PC-9 (cell line): Measurements from ENCODE around the gene WNT9B. TPM values are rescaled to one million over a fixed set of nuclear protein-coding genes. Genes with fewer than 3 reads are reported as not detected.

Source experiments
- BruUV-seq: library from RNA; stranded (reverse); fragments of 400-500 nt; replicated peaks from 2 replicates; lab custom pipeline; 2021; lab: Mats Ljungman, UMichigan
- CTCF ChIA-PET: fragments of 300-600 bp; sonication (Branson Sonifier 250); formaldehyde crosslinking; loops from one replicate; lab custom pipeline; 2022; ENCODE audit warnings: antibody characterized with exemption; lab: Charles Lee
- POLR2A ChIA-PET: fragments of 300-600 bp; sonication (Branson Sonifier 250); formaldehyde crosslinking; loops from one replicate; lab custom pipeline; 2022; ENCODE audit warnings: antibody characterized with exemption; ENCODE audit not compliant: unreplicated experiment; lab: Charles Lee
- DNase-seq, 2 experiments: peaks; one replicate each; pipeline versions ENCODE4 v3.0.0 to v3.0.0-alpha.2; 2015 to 2022; ENCODE audit warnings: mixed read lengths in 1 of 2
- H2AFZ ChIP-seq: fragments of 200-600 bp; sonication (generic); 2 replicates; pipeline ENCODE4 v1.8.1; 2017; ENCODE audit warnings: antibody characterized with exemption
- H3F3A ChIP-seq: fragments of 200-600 bp; sonication (generic); 2 replicates; pipeline ENCODE4 v1.8.1; 2017; ENCODE audit warnings: antibody characterized with exemption, mild to moderate bottlenecking, low read depth; ENCODE audit not compliant: insufficient read depth
- H3K27ac ChIP-seq: fragments of 200-600 bp; sonication (generic); 2 replicates; pipeline ENCODE4 v1.6.1; 2016; ENCODE audit warnings: mixed run types
- H3K27me3 ChIP-seq: fragments of 200-600 bp; sonication (generic); 2 replicates; pipeline ENCODE4 v1.6.1; 2016; ENCODE audit warnings: low read depth, mixed run types; ENCODE audit not compliant: insufficient read depth
- H3K36me3 ChIP-seq: fragments of 200-600 bp; sonication (generic); 2 replicates; pipeline ENCODE4 v1.6.1; 2016; ENCODE audit warnings: low read depth, mixed run types
- H3K4me1 ChIP-seq: fragments of 200-600 bp; sonication (generic); replicated peaks from 2 replicates; pipeline ENCODE4 v1.6.1; 2016; ENCODE audit warnings: mixed run types; ENCODE audit not compliant: insufficient read depth
- H3K4me2 ChIP-seq: fragments of 200-600 bp; sonication (generic); 2 replicates; pipeline ENCODE4 v1.6.1; 2017; ENCODE audit warnings: mixed run types
- H3K4me3 ChIP-seq: fragments of 200-600 bp; sonication (generic); 2 replicates; pipeline ENCODE4 v1.6.1; 2016; ENCODE audit warnings: mixed run types
- H3K79me2 ChIP-seq: fragments of 200-600 bp; sonication (generic); 2 replicates; pipeline ENCODE4 v1.6.1; 2017; ENCODE audit warnings: low read depth, mixed run types
- H3K9me2 ChIP-seq: fragments of 200-600 bp; sonication (generic); 2 replicates; pipeline ENCODE4 v1.8.1; 2017; ENCODE audit warnings: mild to moderate bottlenecking; ENCODE audit not compliant: insufficient read depth
- H3K9me3 ChIP-seq: fragments of 200-600 bp; sonication (generic); 2 replicates; pipeline ENCODE4 v1.8.1; 2016; ENCODE audit warnings: low read depth; ENCODE audit not compliant: insufficient read depth
- H4K20me1 ChIP-seq: fragments of 200-600 bp; sonication (generic); 2 replicates; pipeline ENCODE4 v1.8.1; 2017; ENCODE audit not compliant: insufficient read depth
- EZH2 ChIP-seq: fragments of 200-600 bp; sonication (generic); IDR thresholded peaks from 2 replicates; pipeline ENCODE4 v1.8.0; 2017; ENCODE audit warnings: antibody characterized with exemption, low read depth
- intact Hi-C: fragments of 100-400 bp; cut with micrococcal nuclease; formaldehyde crosslinking; loops from one replicate; pipeline ENCODE4 v1.10.0; 2022; ENCODE audit not compliant: unreplicated experiment
- total RNA-seq: library from RNA; stranded (reverse); gene quantifications from 2 replicates; pipeline ENCODE4 v1.2.3, GENCODE V29; 2021
- TF ChIP-seq, protein P1 (sequence below): fragments of 200-600 bp; sonication (generic); conservative IDR thresholded peaks from 2 replicates; pipeline ENCODE4 v1.6.1; 2017; ENCODE audit warnings: mixed run types, antibody characterized with exemption, mild to moderate bottlenecking, moderate library complexity

WNT9B gene
- total RNA-seq, 1 experiment from 2014 or later, result not detected

DNA sequence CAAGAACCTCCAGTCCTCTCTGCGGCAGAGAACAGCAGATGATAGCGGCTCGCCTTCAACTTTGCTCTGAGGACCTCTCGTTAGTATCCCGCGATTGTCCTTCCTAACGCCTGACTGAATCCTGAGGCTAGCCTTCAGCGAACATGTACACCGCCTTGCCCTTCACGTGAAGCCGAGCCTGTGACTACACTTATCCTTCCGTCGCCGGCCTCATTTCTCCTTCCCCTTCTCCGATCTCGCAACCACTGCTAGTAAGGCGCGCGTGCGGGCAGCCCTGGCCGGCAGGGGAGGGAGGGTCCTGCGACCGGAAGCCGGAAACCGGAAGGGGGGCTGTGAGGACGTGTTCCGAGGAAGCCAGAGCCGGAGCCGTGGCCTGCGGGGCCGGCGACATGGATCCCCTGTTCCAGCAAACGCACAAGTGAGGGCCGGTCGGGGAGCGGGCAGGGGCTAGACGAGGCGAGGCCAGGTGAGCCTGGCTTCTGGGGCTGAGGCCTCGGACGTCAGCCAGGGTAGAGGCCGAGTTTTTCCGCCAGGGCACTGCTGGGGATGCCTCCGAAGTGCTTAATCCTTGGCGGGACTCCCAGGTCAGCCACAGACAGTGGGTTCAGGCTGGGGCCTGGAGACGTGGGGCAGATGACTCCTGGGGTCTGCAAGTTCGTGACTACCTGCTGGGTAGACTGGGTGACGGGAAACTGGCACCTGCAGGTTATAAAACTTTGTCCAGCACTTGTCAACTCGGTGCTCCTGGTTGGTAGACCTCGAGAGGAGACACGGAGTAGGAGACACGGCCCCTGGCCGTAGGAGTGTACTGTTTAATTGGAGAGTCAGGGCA, 71.6 kb downstream of the WNT9B start, which contains the start of gene GOSR2:
Gene GOSR2 (plus strand): TSS at position 357 of the 832 bp plus-strand sequence. CDS start 33 bp downstream, at position 390.
- Histone ChIP-seq H3K9me3 (no peaks in the 10 kb centered on the region), H3K36me3 (peaks cover 11% of the 10 kb centered on the region; the same call in 1 of the 2 replicates), H4K20me1 (peaks cover 40% of the 10 kb centered on the region), H3K9me2 (no peaks in the 10 kb centered on the region), H3K27me3 (no peaks in the 10 kb centered on the region), H3F3A (no peaks in the 10 kb centered on the region), H3K4me3 (peak within 1 kb of the TSS; percentile 89), H3K79me2 (peaks cover 56% of the 10 kb centered on the region), H3K27ac (peak within 1 kb of the TSS; percentile 83), H3K4me2 (peak within 1 kb of the TSS; percentile 86), H2AFZ (peak within 1 kb of the TSS; percentile 97), H3K4me1 (peaks cover 12% of the 10 kb centered on the region)
- BruUV-seq, result TSS peak; percentile 34
- ChIA-PET POLR2A (no interaction called here), CTCF (no interaction called here)
- peak; percentile 76 to 86 for DNase-seq
- TF ChIP-seq, protein P1, sequence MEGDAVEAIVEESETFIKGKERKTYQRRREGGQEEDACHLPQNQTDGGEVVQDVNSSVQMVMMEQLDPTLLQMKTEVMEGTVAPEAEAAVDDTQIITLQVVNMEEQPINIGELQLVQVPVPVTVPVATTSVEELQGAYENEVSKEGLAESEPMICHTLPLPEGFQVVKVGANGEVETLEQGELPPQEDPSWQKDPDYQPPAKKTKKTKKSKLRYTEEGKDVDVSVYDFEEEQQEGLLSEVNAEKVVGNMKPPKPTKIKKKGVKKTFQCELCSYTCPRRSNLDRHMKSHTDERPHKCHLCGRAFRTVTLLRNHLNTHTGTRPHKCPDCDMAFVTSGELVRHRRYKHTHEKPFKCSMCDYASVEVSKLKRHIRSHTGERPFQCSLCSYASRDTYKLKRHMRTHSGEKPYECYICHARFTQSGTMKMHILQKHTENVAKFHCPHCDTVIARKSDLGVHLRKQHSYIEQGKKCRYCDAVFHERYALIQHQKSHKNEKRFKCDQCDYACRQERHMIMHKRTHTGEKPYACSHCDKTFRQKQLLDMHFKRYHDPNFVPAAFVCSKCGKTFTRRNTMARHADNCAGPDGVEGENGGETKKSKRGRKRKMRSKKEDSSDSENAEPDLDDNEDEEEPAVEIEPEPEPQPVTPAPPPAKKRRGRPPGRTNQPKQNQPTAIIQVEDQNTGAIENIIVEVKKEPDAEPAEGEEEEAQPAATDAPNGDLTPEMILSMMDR, result no peak
- intact Hi-C loops, result no loop called here

GRCh38 chr17:46925185-46925868, 73.9 kb downstream of the WNT9B start:
- intact Hi-C loops, result no loop called here
- no peak for TF ChIP-seq EZH2
- TF ChIP-seq, protein P1, result no peak
- Histone ChIP-seq H3K79me2 (peaks cover 68% of the 10 kb centered on the region), H2AFZ (no peak overlapping the region), H3F3A (no peaks in the 10 kb centered on the region), H3K36me3 (peaks cover 20% of the 10 kb centered on the region), H4K20me1 (peaks cover 60% of the 10 kb centered on the region), H3K9me2 (no peaks in the 10 kb centered on the region), H3K9me3 (no peaks in the 10 kb centered on the region), H3K27me3 (no peaks in the 10 kb centered on the region), H3K4me3 (no peak overlapping the region), H3K27ac (no peak overlapping the region), H3K4me2 (peak overlapping the region; percentile 86; the same call in 1 of the 2 replicates), H3K4me1 (peaks cover 12% of the 10 kb centered on the region)
- ChIA-PET CTCF (no interaction called here), POLR2A (no interaction called here)
- no peak for DNase-seq
- no TSS peak for BruUV-seq

DNA sequence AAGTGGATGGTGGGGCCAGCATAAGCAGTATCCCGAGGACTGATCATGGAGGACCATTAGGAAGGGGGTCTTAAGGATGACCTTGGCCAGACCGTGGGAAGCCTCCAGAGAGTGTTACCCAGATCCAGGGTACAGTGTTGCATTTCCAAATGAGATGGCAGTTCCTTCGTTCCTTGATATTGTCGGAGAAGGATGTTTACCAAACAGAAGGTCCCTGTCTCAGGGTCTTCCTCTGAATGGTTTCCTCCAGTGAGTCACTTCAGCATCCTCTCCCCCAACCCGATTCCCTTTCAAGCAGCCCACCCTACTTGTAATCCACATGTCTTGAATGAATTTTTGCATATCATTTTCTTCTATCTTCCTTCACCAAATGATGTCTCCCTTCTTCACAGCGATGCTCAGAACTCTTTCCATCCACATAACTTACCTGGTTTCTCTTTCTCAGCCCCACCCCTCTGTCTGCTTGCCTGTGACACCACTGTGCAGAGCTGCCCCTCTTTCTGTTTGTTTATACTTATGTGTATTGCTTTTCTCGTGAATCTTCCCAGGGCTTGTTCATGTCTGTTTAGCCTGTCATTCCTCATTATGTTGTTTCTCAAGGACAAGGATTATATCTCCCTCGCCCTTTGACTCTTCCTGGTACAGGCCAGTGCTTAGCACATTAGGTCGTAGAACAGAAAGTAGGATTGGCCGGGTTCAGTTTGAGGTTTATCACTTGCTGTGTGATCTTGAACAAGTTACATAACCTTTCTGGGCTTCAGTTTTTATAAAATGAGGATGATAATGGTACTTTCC, 77.3 kb downstream of the WNT9B start:
- no peak overlapping the region for H3K4me2 ChIP-seq
- no peak overlapping the region for H3K4me3 ChIP-seq

More for the DNA sequence above, 77.3 kb downstream of the WNT9B start:
- BruUV-seq, result no TSS peak
- H3K9me2 ChIP-seq, result no peaks in the 10 kb centered on the region
- peaks cover 12% of the 10 kb centered on the region for H3K4me1 ChIP-seq
- intact Hi-C loops, result no loop called here
- H3K27me3 ChIP-seq, result no peaks in the 10 kb centered on the region
- POLR2A ChIA-PET, result no interaction called here
- H3K27ac ChIP-seq, result no peak overlapping the region
- no peaks in the 10 kb centered on the region for H3K9me3 ChIP-seq
- peaks cover 65% of the 10 kb centered on the region for H4K20me1 ChIP-seq
- CTCF ChIA-PET, result no interaction called here
- H2AFZ ChIP-seq, result no peak overlapping the region
- H3F3A ChIP-seq, result no peaks in the 10 kb centered on the region
- peaks cover 56% of the 10 kb centered on the region for H3K79me2 ChIP-seq
- peaks cover 50% of the 10 kb centered on the region for H3K36me3 ChIP-seq
- no peak for DNase-seq
- TF ChIP-seq EZH2, result no peak
- TF ChIP-seq, protein P1, result no peak
